Activated CD8-positive, alpha-beta memory T cell treated with anti-CD3 and anti-CD28 coated beads for 36 hours (primary cell): Measurements from ENCODE around the gene TRIM37. TPM values are rescaled to one million over a fixed set of nuclear protein-coding genes. Genes with fewer than 3 reads are reported as not detected.
"Not testable (repeated sequence)": the region's sequence is repeated elsewhere in the genome, so short reads cannot be mapped to it uniquely, and the experiment has no call there.

ENCODE experiments used
- CTCF ChIA-PET: fragments of 350-600 bp; sonication (Branson Sonifier 250); formaldehyde crosslinking; loops from one replicate; lab custom pipeline; 2021; ENCODE audit warnings: antibody characterized with exemption; lab: Charles Lee
- POLR2A ChIA-PET: fragments of 350-600 bp; sonication (Branson Sonifier 250); formaldehyde crosslinking; loops from one replicate; lab custom pipeline; 2021; ENCODE audit warnings: antibody characterized with exemption; lab: Charles Lee
- total RNA-seq, 2 experiments: library from RNA; stranded (reverse); gene quantifications; one replicate each; pipeline ENCODE4 v1.2.3, GENCODE V29; 2021

TRIM37 gene, protein sequence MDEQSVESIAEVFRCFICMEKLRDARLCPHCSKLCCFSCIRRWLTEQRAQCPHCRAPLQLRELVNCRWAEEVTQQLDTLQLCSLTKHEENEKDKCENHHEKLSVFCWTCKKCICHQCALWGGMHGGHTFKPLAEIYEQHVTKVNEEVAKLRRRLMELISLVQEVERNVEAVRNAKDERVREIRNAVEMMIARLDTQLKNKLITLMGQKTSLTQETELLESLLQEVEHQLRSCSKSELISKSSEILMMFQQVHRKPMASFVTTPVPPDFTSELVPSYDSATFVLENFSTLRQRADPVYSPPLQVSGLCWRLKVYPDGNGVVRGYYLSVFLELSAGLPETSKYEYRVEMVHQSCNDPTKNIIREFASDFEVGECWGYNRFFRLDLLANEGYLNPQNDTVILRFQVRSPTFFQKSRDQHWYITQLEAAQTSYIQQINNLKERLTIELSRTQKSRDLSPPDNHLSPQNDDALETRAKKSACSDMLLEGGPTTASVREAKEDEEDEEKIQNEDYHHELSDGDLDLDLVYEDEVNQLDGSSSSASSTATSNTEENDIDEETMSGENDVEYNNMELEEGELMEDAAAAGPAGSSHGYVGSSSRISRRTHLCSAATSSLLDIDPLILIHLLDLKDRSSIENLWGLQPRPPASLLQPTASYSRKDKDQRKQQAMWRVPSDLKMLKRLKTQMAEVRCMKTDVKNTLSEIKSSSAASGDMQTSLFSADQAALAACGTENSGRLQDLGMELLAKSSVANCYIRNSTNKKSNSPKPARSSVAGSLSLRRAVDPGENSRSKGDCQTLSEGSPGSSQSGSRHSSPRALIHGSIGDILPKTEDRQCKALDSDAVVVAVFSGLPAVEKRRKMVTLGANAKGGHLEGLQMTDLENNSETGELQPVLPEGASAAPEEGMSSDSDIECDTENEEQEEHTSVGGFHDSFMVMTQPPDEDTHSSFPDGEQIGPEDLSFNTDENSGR
- total RNA-seq, result 10 to 100 TPM; 26.5 to 28.6 TPM

DNA sequence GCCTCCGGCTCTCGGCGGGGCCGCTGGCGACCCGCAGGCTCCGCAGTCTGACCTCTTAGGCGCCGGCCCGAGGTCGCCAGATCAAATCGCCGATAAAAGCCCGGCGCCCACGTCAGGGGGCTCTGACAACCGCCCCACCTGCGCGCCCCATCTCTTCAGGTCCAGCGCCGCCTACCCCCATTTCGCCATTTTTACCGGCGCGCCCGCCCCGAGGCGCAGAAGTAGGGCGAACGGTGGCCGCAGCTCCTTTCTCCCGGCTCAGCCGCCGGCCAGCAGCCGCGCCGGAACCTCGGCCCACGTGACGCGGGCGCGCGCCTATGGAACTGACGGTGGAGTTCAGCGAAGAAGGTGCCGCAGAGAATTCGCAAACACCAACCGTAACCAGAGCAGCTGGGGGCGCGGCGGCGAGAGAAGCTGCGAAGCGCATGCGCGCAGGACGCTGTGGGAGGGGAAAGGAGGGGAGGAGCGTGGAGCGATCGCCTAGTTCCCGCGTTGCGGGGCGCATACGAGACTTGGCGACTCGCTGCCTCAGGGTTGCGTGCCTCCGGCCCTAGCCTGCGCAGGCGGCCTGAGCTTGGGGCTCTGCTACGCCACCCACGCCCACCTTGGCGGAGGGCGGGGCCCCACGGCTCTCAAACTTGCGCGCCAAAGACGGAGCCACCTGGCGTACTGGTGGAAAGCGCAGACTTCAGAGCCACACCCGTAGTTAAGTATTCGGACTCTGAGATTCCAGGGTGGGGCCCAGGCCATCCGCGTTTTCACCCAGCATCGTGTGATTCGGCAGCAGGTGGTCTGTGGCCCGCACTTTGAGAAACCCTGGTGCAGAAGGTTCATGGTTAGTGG is at the start of gene TRIM37:
TSS of gene TRIM37 (minus strand) at position 418 of the 843 bp plus-strand sequence. CDS start 419 bp downstream, outside the sequence.
- CTCF ChIA-PET, result interaction anchor here (0.6 to 2.5 kb wide), 3 partner anchors 44 to 588 kb away, joined by 3 to 7 read pairs (median 3); no protein-coding TSS in a partner anchor
- POLR2A ChIA-PET, result interaction anchor here (0.6 to 2.1 kb wide), 4 partner anchors 45 to 475 kb away, joined by 3 to 19 read pairs (median 8); partner anchors contain the start of genes PRR11, SKA2 and SMG8

DNA sequence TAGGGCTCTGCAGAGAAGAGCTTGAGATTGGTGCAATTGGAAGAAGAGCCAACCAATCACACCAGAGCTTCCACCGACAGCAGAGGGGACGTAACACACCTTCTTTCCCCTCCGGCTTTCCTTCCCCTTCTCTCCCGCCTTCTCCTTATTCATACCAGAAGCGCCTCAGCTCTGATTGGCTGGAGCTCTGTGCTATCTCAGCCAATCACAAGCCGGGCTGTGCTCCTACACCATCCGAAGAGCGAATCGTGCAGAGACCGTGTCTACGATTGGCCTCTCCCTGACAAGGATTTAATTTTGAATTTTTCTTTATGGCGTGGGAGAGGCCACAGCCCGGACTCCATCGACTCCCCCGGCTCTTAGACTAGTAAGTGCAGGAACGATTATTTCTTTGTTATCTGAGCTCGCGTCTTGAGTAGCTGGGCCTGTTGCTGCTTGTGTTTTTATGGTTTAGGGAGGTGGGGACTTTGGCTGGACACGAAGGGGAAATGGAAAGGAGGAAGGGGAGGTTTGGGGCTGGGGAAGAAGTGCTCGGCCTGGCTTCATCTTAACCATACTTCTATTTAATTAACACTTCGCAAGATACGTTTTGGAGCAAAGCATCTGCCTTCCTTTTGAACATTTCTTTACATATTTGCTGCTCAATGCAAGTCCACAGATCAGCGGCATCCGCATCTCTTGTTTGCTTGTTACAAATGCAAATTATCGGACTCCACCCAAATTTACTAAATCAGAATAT is 48.9 kb upstream of the TRIM37 start, which contains the start of gene PRR11:
TSS of gene PRR11 (plus strand) at position 308 of the 739 bp plus-strand sequence. CDS start 14,007 bp downstream, outside the sequence.
- ChIA-PET CTCF (interaction anchor here (0.6 kb wide), 1 partner anchor 104 kb away, joined by 3 read pairs; no protein-coding TSS in a partner anchor), POLR2A (interaction anchor here (0.6 to 2.1 kb wide), 3 partner anchors 15 to 551 kb away, joined by 3 to 19 read pairs (median 7); partner anchors contain the start of gene TRIM37)

DNA sequence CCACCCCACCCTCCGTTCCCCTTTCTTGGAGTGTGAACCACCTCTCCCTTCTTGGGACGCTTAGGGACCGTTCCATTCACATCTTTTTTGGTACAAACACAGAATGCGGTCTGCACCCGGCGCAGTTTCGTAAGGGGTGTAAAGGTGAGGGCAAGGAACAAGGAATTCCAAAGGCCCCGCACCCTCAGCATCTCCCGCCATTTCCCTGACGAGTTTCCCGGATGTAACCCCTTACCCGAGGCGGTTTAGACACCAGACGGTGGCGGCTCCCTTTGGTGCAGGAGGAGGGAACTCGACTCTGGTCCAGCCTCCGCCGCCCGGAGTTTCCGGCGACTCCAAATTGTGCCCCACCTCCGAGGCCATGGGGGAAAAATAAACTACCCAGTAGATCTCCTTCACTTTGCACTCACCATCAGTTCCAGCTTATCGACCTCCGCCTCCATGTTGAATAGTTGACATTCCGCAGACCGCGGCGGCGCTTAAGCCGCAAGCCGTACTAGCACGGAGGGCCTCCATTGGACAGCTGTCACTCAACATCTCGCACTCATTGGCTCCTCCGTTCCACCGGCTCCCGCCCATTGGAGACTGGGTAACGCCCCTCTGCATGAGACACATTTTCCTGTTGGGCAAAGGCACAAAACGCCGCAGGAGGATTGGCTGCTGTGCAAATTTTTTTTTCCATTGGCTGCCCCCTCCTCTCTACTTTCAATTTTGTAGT is 48.2 kb upstream of the TRIM37 start, which contains the start of gene SKA2:
TSS of gene SKA2 (minus strand) at position 466 of the 718 bp plus-strand sequence. CDS start at position 443, 23 bp downstream.
- ChIA-PET CTCF (interaction anchor here (0.6 kb wide), 1 partner anchor 103 kb away, joined by 3 read pairs; no protein-coding TSS in a partner anchor), POLR2A (interaction anchor here (0.9 to 2.1 kb wide), 2 partner anchors 16 to 48 kb away, joined by 7 to 19 read pairs; partner anchors contain the start of gene TRIM37)

DNA sequence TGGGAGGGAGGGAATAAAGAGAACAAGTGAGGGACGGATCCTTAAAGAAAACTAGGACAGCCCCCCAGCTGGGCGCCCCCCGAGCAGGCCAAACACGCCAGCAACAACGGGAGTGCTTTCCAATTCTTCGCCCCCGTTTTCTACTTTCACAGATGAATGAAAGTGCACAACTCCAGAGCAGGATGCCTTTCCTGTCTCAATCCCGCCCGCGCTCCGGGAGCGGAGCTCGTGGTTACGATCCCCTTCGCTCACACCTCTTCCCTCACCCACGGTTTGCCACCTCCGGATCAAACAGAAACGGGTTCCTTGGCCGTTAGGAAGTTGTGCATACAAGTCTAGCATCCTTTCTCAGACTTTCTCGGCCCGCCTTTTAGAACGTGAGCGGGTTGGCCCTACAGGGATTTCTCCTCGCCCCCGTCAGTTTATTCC is 47.6 kb upstream of the TRIM37 start:
- ChIA-PET POLR2A (interaction anchor here (2.1 kb wide), 1 partner anchor 48 kb away, joined by 19 read pairs; the partner anchor contains the start of gene TRIM37), CTCF (interaction anchor here (0.8 kb wide), 1 partner anchor 26 kb away, joined by 3 read pairs; no protein-coding TSS in a partner anchor)

DNA sequence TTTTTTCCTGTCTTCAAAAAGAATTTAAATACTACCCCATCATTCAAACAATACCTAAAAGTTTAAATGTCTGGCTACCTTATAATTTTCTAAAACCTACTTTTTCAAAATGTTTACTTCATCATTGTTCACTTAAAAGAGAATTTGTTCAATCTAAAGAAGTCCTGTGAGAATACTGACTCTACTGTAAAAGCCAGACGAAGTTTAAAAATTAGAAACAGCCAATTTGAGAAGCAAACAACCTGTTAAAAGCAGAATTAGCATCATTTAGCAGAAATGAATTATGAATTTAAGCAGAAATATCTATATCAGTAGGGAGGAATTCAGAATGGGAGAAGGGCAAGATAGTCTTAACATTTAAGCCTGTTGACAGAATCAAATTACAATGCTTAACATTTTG is 46.2 kb upstream of the TRIM37 start:
- POLR2A ChIA-PET, result interaction anchor here (1.7 kb wide), 1 partner anchor 46 kb away, joined by 6 read pairs; the partner anchor contains the start of gene TRIM37
- CTCF ChIA-PET, result no interaction called here

DNA sequence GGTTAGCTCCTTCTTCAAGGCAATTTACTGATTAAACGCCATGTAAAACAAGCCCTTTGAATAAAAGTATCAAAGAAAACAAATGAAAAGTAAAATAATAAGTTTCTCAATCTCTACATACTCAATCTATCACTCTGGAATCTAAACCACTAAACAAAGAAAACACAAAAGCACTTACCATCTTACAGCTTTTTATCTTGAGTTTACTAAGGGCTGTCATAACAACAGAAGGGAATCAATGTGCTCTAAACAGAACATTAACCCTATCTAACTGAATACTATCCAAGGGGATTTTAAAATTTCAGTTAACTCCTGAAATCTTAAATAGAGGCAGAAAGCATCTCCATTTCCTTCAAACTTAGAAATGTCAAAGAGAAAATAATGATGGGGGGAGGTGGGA is 44.9 kb upstream of the TRIM37 start:
- CTCF ChIA-PET, result interaction anchor here (1.5 kb wide), 1 partner anchor 45 kb away, joined by 3 read pairs; the partner anchor contains the start of gene TRIM37

DNA sequence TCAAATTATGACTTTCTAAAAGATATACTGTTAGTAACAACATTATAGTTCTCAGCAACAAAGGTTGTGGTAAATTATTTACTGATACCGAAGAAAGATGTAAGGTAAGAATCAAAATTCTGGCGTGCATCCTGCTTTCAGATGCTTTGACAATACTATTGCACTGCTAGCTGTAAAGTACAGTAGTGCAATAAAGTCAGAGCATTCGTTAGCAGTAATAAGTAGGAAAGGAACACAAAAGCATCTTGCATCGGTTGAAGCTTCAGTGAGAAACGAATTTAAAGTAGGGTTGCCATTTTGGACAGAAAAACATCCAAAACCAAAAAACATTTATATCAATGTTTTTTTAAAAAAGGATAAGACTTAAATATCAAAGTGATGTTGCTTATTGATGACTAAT is 44.3 kb upstream of the TRIM37 start:
- ChIA-PET POLR2A (interaction anchor here (1.7 kb wide), 1 partner anchor 44 kb away, joined by 6 read pairs; the partner anchor contains the start of gene TRIM37), CTCF (interaction anchor here (1.5 kb wide), 1 partner anchor 44 kb away, joined by 3 read pairs; the partner anchor contains the start of gene TRIM37)

More for the DNA sequence above, 44.9 kb upstream of the TRIM37 start:
- POLR2A ChIA-PET, result interaction anchor here (1.7 kb wide), 1 partner anchor 45 kb away, joined by 6 read pairs; the partner anchor contains the start of gene TRIM37

DNA sequence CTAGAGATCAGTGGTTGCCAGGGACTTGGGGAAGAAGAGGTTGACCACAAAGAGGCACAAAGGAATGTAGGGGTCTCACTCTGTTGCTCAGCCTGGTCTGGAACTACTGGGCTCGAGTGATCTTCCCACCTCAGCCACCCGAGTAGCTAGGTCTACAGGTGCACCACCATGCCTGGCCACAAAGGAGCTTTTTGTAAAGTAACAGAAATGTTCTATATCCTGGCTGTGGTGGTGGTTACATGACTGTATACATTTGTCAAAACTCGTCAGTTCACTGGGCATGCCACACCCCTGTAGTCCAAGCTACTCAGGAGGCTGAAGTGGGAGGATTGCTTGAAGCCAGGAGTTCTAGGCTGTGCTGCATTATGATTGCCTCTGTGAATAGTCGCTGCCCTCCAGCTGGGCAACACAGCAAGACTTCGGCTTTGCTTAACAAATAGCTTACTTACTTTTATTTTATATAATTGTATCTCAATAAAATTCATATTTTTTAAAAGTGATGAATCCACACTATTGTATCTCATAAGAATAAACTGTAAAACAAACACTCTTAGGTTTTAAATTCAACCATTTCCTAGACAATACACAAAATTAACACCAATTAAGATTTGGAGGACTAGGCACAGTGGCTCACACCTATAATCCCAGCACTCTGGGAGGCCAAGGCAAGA is 43.3 kb upstream of the TRIM37 start:
- ChIA-PET CTCF (interaction anchor here (1.5 kb wide), 1 partner anchor 43 kb away, joined by 3 read pairs; the partner anchor contains the start of gene TRIM37), POLR2A (no interaction called here)

DNA sequence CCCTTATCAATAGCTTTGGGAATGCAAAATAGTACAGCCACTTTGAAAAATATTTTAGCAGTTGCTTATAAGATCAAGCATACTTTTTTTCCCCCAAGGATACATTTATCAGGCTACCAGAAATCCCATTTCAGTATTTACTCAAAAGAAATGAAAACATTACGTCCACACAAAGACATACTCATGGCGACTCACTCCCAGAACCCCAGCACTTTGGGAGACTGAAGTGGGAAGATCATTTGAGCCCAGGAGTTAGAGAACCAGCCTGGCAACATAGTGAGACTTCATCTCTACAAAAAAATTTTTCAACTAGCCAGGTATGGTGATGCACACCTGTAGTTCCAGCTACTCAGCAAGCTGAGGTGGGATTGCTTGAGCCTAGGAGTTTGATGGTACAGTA is 42.4 kb upstream of the TRIM37 start:
- POLR2A ChIA-PET, result no interaction called here
- CTCF ChIA-PET, result no interaction called here

DNA sequence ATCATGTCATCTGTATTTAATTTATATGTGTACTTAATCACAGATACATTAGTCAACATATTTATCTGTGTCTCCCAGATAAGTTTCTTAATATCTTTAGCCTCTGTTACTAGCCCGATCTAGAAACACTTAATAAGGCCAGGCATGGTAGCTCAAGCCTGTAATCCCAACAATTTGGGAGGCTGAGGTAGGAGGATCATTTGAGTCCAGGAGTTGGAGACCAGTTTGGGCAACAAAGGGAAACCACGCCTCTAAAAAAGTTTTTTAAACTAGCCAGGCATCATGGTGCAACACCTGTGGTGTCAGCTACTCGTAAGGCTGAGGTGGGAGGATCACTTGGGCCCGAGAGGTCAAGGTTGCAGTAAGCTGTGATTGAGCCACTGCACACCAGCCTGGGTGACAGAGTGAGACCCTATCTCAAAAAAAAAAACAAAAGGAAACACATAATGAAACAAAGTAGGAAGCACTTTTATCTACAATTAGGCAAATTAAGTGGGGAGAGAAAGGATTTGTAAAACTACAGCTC is 39.0 kb upstream of the TRIM37 start:
- CTCF ChIA-PET, result no interaction called here
- POLR2A ChIA-PET, result no interaction called here

DNA sequence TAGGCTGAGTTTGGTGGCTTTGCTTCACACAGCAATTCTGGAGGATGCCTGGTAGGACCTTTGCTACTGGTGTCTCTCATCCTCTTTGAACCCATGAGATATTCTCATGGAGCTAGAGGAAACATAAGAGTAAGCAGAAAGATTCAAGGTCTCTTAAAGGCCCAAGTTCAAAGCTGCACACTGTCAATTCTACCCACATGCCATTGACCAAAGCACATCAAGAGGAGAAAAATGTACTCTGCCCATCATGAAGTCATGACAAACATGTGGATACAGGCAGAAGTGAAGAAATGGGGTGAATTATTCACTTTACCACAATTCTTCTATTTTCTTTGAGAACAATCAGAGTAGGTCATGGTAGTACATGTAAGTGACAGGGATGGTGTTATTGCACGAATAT is 35.2 kb upstream of the TRIM37 start:
- POLR2A ChIA-PET, result no interaction called here
- CTCF ChIA-PET, result interaction anchor here (0.6 kb wide), 1 partner anchor 13 kb away, joined by 3 read pairs; no protein-coding TSS in a partner anchor

DNA sequence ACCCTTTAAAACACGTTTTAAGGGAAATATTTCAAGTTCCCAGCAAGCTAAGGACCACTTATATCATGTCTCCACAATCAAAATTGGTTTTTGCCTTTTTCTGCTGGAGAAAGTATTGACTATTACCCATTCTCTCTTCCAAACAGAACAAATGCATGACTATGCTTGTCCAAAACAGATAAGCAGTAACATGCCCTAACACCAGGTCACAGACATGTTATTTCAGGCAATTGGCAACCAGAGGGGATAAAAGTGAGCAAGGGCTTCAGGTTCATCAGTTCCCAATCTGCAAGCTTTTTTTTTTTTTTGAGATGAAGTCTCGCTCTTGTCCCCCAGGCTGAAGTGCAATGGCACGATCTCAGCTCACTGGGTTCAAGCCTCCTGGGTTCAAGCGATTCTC is 33.3 kb upstream of the TRIM37 start:
- ChIA-PET CTCF (interaction anchor here (0.7 kb wide), 1 partner anchor 16 kb away, joined by 3 read pairs; no protein-coding TSS in a partner anchor), POLR2A (interaction anchor here (1.0 kb wide), 1 partner anchor 21 kb away, joined by 7 read pairs; no protein-coding TSS in a partner anchor)

DNA sequence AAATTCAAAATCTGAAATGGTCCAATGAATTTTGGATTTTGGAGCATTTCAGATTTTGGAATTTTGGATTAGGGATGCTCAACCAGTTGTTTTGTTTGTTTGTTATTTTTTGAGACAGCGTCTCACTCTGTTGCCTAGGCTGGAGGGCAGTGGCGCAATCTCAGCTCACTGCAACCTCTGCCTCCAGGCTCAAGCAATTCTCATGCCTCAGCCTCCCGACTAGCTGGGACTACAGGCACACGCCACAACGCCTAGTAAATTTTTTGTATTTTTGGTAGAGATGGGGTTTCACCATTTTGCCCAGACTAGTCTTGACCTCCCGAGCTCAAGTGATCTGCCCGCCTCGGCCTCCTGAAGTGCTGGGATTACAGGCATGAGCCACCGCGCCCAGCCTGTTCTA is 31.7 kb upstream of the TRIM37 start:
- CTCF ChIA-PET, POLR2A ChIA-PET: not testable (repeated sequence)

DNA sequence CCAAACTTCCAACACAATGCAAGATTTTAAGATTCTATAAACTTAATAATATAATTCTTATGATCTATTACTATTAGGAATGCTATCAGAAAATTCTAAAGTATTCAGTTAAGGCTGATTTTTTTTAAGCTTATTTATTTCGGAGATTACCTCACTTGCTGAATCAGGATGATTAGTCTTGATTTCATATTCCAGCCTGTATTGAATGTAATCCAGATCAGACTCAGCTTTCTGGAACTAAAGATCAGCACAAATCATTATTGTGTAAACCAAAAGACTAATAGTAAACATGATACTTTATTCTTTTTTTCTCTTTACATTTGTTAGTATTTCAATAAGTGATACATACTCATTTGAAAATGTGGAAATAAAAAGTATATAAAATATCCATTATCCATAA is 24.5 kb upstream of the TRIM37 start:
- ChIA-PET POLR2A (no interaction called here), CTCF (no interaction called here)

DNA sequence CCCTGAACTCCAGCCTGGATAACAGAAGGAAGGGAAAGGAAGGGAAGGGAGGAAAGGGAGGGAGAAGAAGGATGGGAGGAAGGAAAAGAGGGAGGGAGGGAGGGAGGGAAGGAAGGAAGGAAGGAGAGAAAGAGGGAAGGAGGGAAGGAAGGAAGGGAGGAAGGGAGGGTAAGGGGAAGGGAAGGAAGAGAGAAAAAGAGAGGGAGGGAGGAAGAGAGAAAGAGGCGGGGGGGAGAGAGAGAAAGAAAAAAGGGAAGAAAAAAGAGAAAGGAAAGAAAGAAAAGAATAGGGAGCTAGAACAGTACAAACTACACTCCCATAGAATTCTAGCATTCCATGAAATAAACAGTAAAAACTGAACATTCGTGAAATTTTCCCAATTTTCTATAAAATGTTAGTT is 23.1 kb upstream of the TRIM37 start:
- POLR2A ChIA-PET, result no interaction called here
- CTCF ChIA-PET, result no interaction called here
